MCF 10A (cell line): ENCODE results near the gene TPX2. TPM values are rescaled to one million over a fixed set of nuclear protein-coding genes. Genes with fewer than 3 reads are reported as not detected.
"Not testable (repeated sequence)": the region's sequence is repeated elsewhere in the genome, so short reads cannot be mapped to it uniquely, and the experiment has no call there.

Experiments used
- BruUV-seq: library from RNA; stranded (reverse); fragments of 400-500 nt; replicated peaks from 2 replicates; lab custom pipeline; 2021; lab: Mats Ljungman, UMichigan
- CTCF ChIA-PET: fragments of 300-600 bp; sonication (Branson Sonifier 250); formaldehyde crosslinking; extraction: SDS; loops from one replicate; lab custom pipeline; 2021; ENCODE audit warnings: antibody characterized with exemption, inconsistent platforms; lab: Yijun Ruan, JAX
- POLR2A ChIA-PET: fragments of 300-600, 350-650 bp; sonication (Branson Sonifier 250); formaldehyde crosslinking; extraction: SDS; loops from one replicate; lab custom pipeline; 2020; ENCODE audit warnings: antibody characterized with exemption, inconsistent platforms; lab: Yijun Ruan, JAX
- DNase-seq: peaks from one replicate; pipeline ENCODE4 v3.0.0-alpha.2; 2018; ENCODE audit not compliant: unreplicated experiment
- H3K27ac Mint-ChIP-seq: one replicate; pipeline ENCODE4 v1.8.0; 2022; ENCODE audit warnings: mild to moderate bottlenecking, low read depth, mixed read lengths; ENCODE audit not compliant: unreplicated experiment
- H3K27me3 Mint-ChIP-seq: one replicate; pipeline ENCODE4 v1.8.0; 2022; ENCODE audit warnings: mixed read lengths; ENCODE audit not compliant: insufficient read depth, unreplicated experiment
- H3K36me3 Mint-ChIP-seq: one replicate; pipeline ENCODE4 v1.8.0; 2022; ENCODE audit warnings: mild to moderate bottlenecking, moderate library complexity, mixed read lengths; ENCODE audit not compliant: insufficient read depth, unreplicated experiment
- H3K4me1 Mint-ChIP-seq: one replicate; pipeline ENCODE4 v1.8.0; 2022; ENCODE audit warnings: mixed read lengths; ENCODE audit not compliant: insufficient read depth, unreplicated experiment
- H3K4me3 Mint-ChIP-seq: one replicate; pipeline ENCODE4 v1.8.0; 2022; ENCODE audit warnings: mild to moderate bottlenecking, moderate library complexity, mixed read lengths; ENCODE audit not compliant: unreplicated experiment
- H3K9me3 Mint-ChIP-seq: one replicate; pipeline ENCODE4 v1.8.0; 2022; ENCODE audit warnings: mixed read lengths; ENCODE audit not compliant: unreplicated experiment
- CTCF ChIP-seq: fragments of 200-600 bp; IDR thresholded peaks from one replicate; pipeline ENCODE4 v1.8.0; 2022; ENCODE audit warnings: antibody characterized with exemption, mild to moderate bottlenecking; ENCODE audit not compliant: unreplicated experiment
- intact Hi-C: fragments of 100-400 bp; cut with micrococcal nuclease; formaldehyde crosslinking; loops from 2 replicates; pipeline ENCODE4 v1.14.1; 2022
- total RNA-seq: library from RNA; stranded (reverse); gene quantifications from 2 replicates; pipeline ENCODE4 v1.2.3, GENCODE V29; 2022

Gene TPX2
- total RNA-seq, 1 experiment from 2014 or later = 79.6 TPM

- peak overlapping the region; percentile 50 for H3K27ac Mint-ChIP-seq
- peaks cover 12% of the 10 kb centered on the region for H3K36me3 Mint-ChIP-seq
- H3K9me3 Mint-ChIP-seq = no peaks in the 10 kb centered on the region
- DNase-seq = no peak
- CTCF ChIA-PET = interaction anchor here (0.6 to 1.9 kb wide), 8 partner anchors 14 to 110 kb away, joined by 3 to 11 read pairs (median 4); no protein-coding TSS in a partner anchor
- POLR2A ChIA-PET = interaction anchor here (0.6 to 1.6 kb wide), 8 partner anchors 10 to 903 kb away, joined by 3 to 5 read pairs (median 4); no protein-coding TSS in a partner anchor
- H3K4me1 Mint-ChIP-seq = peaks cover 13% of the 10 kb centered on the region
- no peak for TF ChIP-seq CTCF
- H3K27me3 Mint-ChIP-seq = no peaks in the 10 kb centered on the region
- intact Hi-C loops = no loop called here
- no TSS peak for BruUV-seq
- H3K4me3 Mint-ChIP-seq = no peak overlapping the region
Measured at GRCh38 chr20:31746068-31746878, 7.2 kb downstream of the TPX2 start.

- CTCF ChIA-PET = interaction anchor here (0.5 to 2.0 kb wide), 7 partner anchors 15 to 611 kb away, joined by 3 to 9 read pairs (median 4); partner anchors contain the start of genes ASXL1 and BCL2L1
Measured at GRCh38 chr20:31747028-31747427, 7.9 kb downstream of the TPX2 start.

GRCh38 chr20:31747640-31748039, 8.6 kb downstream of the TPX2 start:
- Mint-ChIP-seq H3K27me3 (no peaks in the 10 kb centered on the region), H3K4me3 (no peak overlapping the region), H3K27ac (peak overlapping the region; percentile 70), H3K9me3 (no peaks in the 10 kb centered on the region), H3K4me1 (peaks cover 14% of the 10 kb centered on the region), H3K36me3 (peaks cover 12% of the 10 kb centered on the region)
- TF ChIP-seq CTCF = no peak
- CTCF ChIA-PET = interaction anchor here (0.5 to 2.0 kb wide), 9 partner anchors 8 to 610 kb away, joined by 3 to 9 read pairs (median 4); partner anchors contain the start of genes ASXL1 and BCL2L1
- POLR2A ChIA-PET = interaction anchor here (0.6 to 6.3 kb wide), 9 partner anchors 8 to 201 kb away, joined by 3 to 81 read pairs (median 3); partner anchors contain the start of genes ID1 and TPX2
- DNase-seq = no peak
- BruUV-seq = no TSS peak
- intact Hi-C loops = no loop called here

More at GRCh38 chr20:31747028-31747427, 7.9 kb downstream of the TPX2 start:
- POLR2A ChIA-PET = interaction anchor here (0.6 to 6.3 kb wide), 9 partner anchors 7 to 902 kb away, joined by 3 to 81 read pairs (median 4); partner anchors contain the start of genes ID1 and TPX2
- intact Hi-C loops, H3K9me3 Mint-ChIP-seq, BruUV-seq, DNase-seq, H3K4me3 Mint-ChIP-seq, H3K27me3 Mint-ChIP-seq: not testable (repeated sequence)
- Mint-ChIP-seq H3K4me1 (peaks cover 13% of the 10 kb centered on the region), H3K36me3 (peaks cover 12% of the 10 kb centered on the region), H3K27ac (peak overlapping the region; percentile 70)

- Mint-ChIP-seq H3K27me3 (no peaks in the 10 kb centered on the region), H3K4me3 (no peak overlapping the region), H3K27ac (peak overlapping the region; percentile 49), H3K9me3 (no peaks in the 10 kb centered on the region), H3K4me1 (peaks cover 21% of the 10 kb centered on the region), H3K36me3 (peaks cover 12% of the 10 kb centered on the region)
- POLR2A ChIA-PET = interaction anchor here (0.7 to 6.3 kb wide), 6 partner anchors 10 to 145 kb away, joined by 3 to 81 read pairs (median 3); partner anchors contain the start of gene TPX2
- CTCF ChIA-PET = interaction anchor here (0.6 to 2.0 kb wide), 11 partner anchors 9 to 281 kb away, joined by 3 to 9 read pairs (median 4); partner anchors contain the start of gene BCL2L1
- no peak for DNase-seq
- BruUV-seq = no TSS peak
- no peak for TF ChIP-seq CTCF
- intact Hi-C loops = no loop called here
Measured at GRCh38 chr20:31749223-31749622, 10.1 kb downstream of the TPX2 start.
